HEK293 (cell line): ENCODE results near the gene ZC3H7B.

Experiments
- CTCF ChIA-PET: fragments of 350-600 bp; formaldehyde crosslinking; extraction: SDS; loops from one replicate; lab custom pipeline; 2021; ENCODE audit warnings: antibody characterized with exemption; lab: Yijun Ruan, JAX
- POLR2A ChIA-PET: fragments of 300-600 bp; formaldehyde crosslinking; extraction: SDS; loops from one replicate; lab custom pipeline; 2020; ENCODE audit warnings: antibody characterized with exemption, inconsistent platforms; lab: Yijun Ruan, JAX
- H3K27ac ChIP-seq: fragments of 200-500 bp; sonication (Bioruptor generic); 2 replicates; pipeline ENCODE4 v1.5.1; 2014; ENCODE audit warnings: low read depth, low read length, control low read depth, inconsistent platforms; ENCODE audit errors: extremely low read depth
- H3K36me3 ChIP-seq, 2 experiments: fragments of 200-500 bp in 1 of 2; sonication (Bioruptor generic) in 1 of 2; 1 replicate in 1 of 2; 2 replicates in 1 of 2; pipeline ENCODE4 v1.5.1; 2014 to 2017; ENCODE audit warnings: inconsistent platforms in 2 of 2, low read length in 2 of 2; ENCODE audit not compliant: control insufficient read depth in 2 of 2, insufficient read depth in 1 of 2
- H3K4me1 ChIP-seq: fragments of 200-500 bp; sonication (Bioruptor generic); 2 replicates; pipeline ENCODE4 v1.5.1; 2014; ENCODE audit warnings: mild to moderate bottlenecking, low read length, inconsistent platforms; ENCODE audit not compliant: control insufficient read depth, insufficient read depth
- H3K4me3 ChIP-seq: 2 replicates; pipeline ENCODE4 v1.5.1; 2011; ENCODE audit warnings: low read depth, mild to moderate bottlenecking, control low read depth, low read length, moderate library complexity
- H3K9me3 ChIP-seq: fragments of 200-500 bp; sonication (Bioruptor generic); 2 replicates; pipeline ENCODE4 v1.5.1; 2014; ENCODE audit warnings: low read depth, low read length, inconsistent platforms; ENCODE audit not compliant: control insufficient read depth, insufficient read depth
- EGR2 ChIP-seq: fragments of 450-650 bp; formaldehyde crosslinking; IDR thresholded peaks from 2 replicates; pipeline ENCODE4 v1.5.1; 2016; ENCODE audit warnings: low read depth, missing biosample characterization, missing genetic modification characterization
- GLI2 ChIP-seq: fragments of 450-650 bp; formaldehyde crosslinking; IDR thresholded peaks from 2 replicates; pipeline ENCODE4; 2017; ENCODE audit warnings: missing biosample characterization, missing genetic modification characterization, low read depth, borderline replicate concordance
- GLIS2 ChIP-seq: fragments of 450-650 bp; formaldehyde crosslinking; IDR thresholded peaks from 2 replicates; pipeline ENCODE4 v1.5.1; 2016; ENCODE audit warnings: missing biosample characterization, missing genetic modification characterization
- KLF7 ChIP-seq: fragments of 450-650 bp; formaldehyde crosslinking; IDR thresholded peaks from 2 replicates; pipeline ENCODE4 v1.5.1; 2016; ENCODE audit warnings: missing biosample characterization, missing genetic modification characterization, borderline replicate concordance
- KLF8 ChIP-seq: fragments of 450-650 bp; formaldehyde crosslinking; IDR thresholded peaks from 2 replicates; pipeline ENCODE4 v1.5.1; 2016; ENCODE audit warnings: missing biosample characterization, missing genetic modification characterization
- PATZ1 ChIP-seq: fragments of 450-650 bp; formaldehyde crosslinking; IDR thresholded peaks from 2 replicates; pipeline ENCODE4 v1.5.1; 2016; ENCODE audit warnings: missing biosample characterization, missing genetic modification characterization
- PBX3 ChIP-seq: sonication (generic); formaldehyde crosslinking; IDR thresholded peaks from 2 replicates; pipeline ENCODE4 v1.8.1; 2022; ENCODE audit warnings: mild to moderate bottlenecking, moderate library complexity, missing genetic modification reagents
- PRDM4 ChIP-seq: fragments of 450-650 bp; formaldehyde crosslinking; IDR thresholded peaks from 2 replicates; pipeline ENCODE4 v1.5.1; 2017; ENCODE audit warnings: missing biosample characterization, missing genetic modification characterization
- SP7 ChIP-seq: fragments of 450-650 bp; formaldehyde crosslinking; IDR thresholded peaks from 2 replicates; pipeline ENCODE4 v1.5.1; 2016; ENCODE audit warnings: missing biosample characterization, missing genetic modification characterization
- YY1 ChIP-seq: fragments of 450-650 bp; formaldehyde crosslinking; IDR thresholded peaks from 2 replicates; pipeline ENCODE4 v1.5.1; 2018; ENCODE audit warnings: missing biosample characterization, missing genetic modification characterization
- ZBTB48 ChIP-seq: fragments of 450-650 bp; formaldehyde crosslinking; IDR thresholded peaks from 2 replicates; pipeline ENCODE4 v1.5.1; 2016; ENCODE audit warnings: missing biosample characterization, missing genetic modification characterization
- ZNF121 ChIP-seq: fragments of 450-650 bp; formaldehyde crosslinking; IDR thresholded peaks from 2 replicates; pipeline ENCODE4 v1.5.1; 2016; ENCODE audit warnings: missing biosample characterization, missing genetic modification characterization
- ZNF157 ChIP-seq: fragments of 450-650 bp; formaldehyde crosslinking; IDR thresholded peaks from 2 replicates; pipeline ENCODE4 v1.5.1; 2016; ENCODE audit warnings: missing biosample characterization, missing genetic modification characterization
- ZNF223 ChIP-seq: fragments of 450-650 bp; formaldehyde crosslinking; IDR thresholded peaks from 2 replicates; pipeline ENCODE4 v1.5.1; 2016; ENCODE audit warnings: missing biosample characterization, missing genetic modification characterization
- ZNF266 ChIP-seq: fragments of 450-650 bp; formaldehyde crosslinking; IDR thresholded peaks from 2 replicates; pipeline ENCODE4 v1.5.1; 2016; ENCODE audit warnings: missing biosample characterization, missing genetic modification characterization, low read depth
- ZNF391 ChIP-seq: fragments of 450-650 bp; formaldehyde crosslinking; IDR thresholded peaks from 2 replicates; pipeline ENCODE4 v1.5.1; 2016; ENCODE audit warnings: low read depth, missing biosample characterization, missing genetic modification characterization, borderline replicate concordance
- ZNF426 ChIP-seq: fragments of 450-650 bp; formaldehyde crosslinking; IDR thresholded peaks from 2 replicates; pipeline ENCODE4 v1.5.1; 2017; ENCODE audit warnings: missing biosample characterization, missing genetic modification characterization, mild to moderate bottlenecking, inconsistent platforms, moderate library complexity
- ZNF510 ChIP-seq: fragments of 450-650 bp; formaldehyde crosslinking; IDR thresholded peaks from 2 replicates; pipeline ENCODE4 v1.5.1; 2018; ENCODE audit warnings: mild to moderate bottlenecking, missing genetic modification characterization, missing biosample characterization; ENCODE audit not compliant: insufficient replicate concordance
- ZNF529 ChIP-seq: fragments of 450-650 bp; formaldehyde crosslinking; IDR thresholded peaks from 2 replicates; pipeline ENCODE4 v1.5.1; 2017; ENCODE audit warnings: missing genetic modification characterization, missing biosample characterization; ENCODE audit not compliant: insufficient replicate concordance
- ZNF596 ChIP-seq: fragments of 450-650 bp; IDR thresholded peaks from 2 replicates; pipeline ENCODE4 v1.5.0; 2018; ENCODE audit warnings: missing biosample characterization, mild to moderate bottlenecking, missing genetic modification characterization, moderate library complexity
- ZNF621 ChIP-seq: fragments of 450-650 bp; formaldehyde crosslinking; IDR thresholded peaks from 2 replicates; pipeline ENCODE4 v1.5.1; 2017; ENCODE audit warnings: missing biosample characterization, missing genetic modification characterization
- ZNF776 ChIP-seq: fragments of 450-650 bp; formaldehyde crosslinking; IDR thresholded peaks from 2 replicates; pipeline ENCODE4 v1.5.0; 2017; ENCODE audit warnings: missing biosample characterization, missing genetic modification characterization, borderline replicate concordance
- ZNF792 ChIP-seq: fragments of 450-650 bp; formaldehyde crosslinking; IDR thresholded peaks from 2 replicates; pipeline ENCODE4 v1.5.1; 2016; ENCODE audit warnings: missing biosample characterization, missing genetic modification characterization
- ZXDB ChIP-seq: fragments of 450-650 bp; formaldehyde crosslinking; IDR thresholded peaks from 2 replicates; pipeline ENCODE4 v1.5.1; 2016; ENCODE audit warnings: missing biosample characterization, missing genetic modification characterization

Gene ZC3H7B

GRCh38 chr22:41382098-41382578 lies 80.8 kb downstream of the ZC3H7B start (continued):
- TF ChIP-seq PATZ1 (tag by site-specific recombination) (peak; percentile 45; the same call in 1 of the 2 replicates), GLIS2 (tag by site-specific recombination) (peak; percentile 67), KLF8 (tag by site-specific recombination) (peak; percentile 35; the same call in 1 of the 2 replicates), EGR2 (tag by site-specific recombination) (no peak), ZNF223 (tag by site-specific recombination) (no peak)

GRCh38 chr22:41382610-41383009 lies 81.3 kb downstream of the ZC3H7B start:
- H3K9me3 ChIP-seq, result no peaks in the 10 kb centered on the region
- peaks cover 9% of the 10 kb centered on the region for H3K4me1 ChIP-seq
- H3K4me3 ChIP-seq, result peak overlapping the region; percentile 66
- H3K36me3 ChIP-seq, result peaks cover 0 to 5% of the 10 kb centered on the region in 2 experiments; a peak in 1 of 3 replicates
- ChIA-PET POLR2A (interaction anchor here (0.6 to 3.0 kb wide), 14 partner anchors 16 to 239 kb away, joined by 3 to 52 read pairs (median 8); partner anchors contain the start of genes ACO2, DESI1, PHF5A and PMM1), CTCF (interaction anchor here (0.9 to 3.4 kb wide), 3 partner anchors 20 to 135 kb away, joined by 3 to 14 read pairs (median 3); no protein-coding TSS in a partner anchor)
- no peak overlapping the region for H3K27ac ChIP-seq
- no peak for TF ChIP-seq ZNF266
- TF ChIP-seq SP7 (tag by site-specific recombination), result 0 out of 2 replicates have a peak, but pooled peaks have one; percentile 2

GRCh38 chr22:41383085-41383484 lies 81.8 kb downstream of the ZC3H7B start:
- H3K4me3 ChIP-seq, result no peak overlapping the region
- POLR2A ChIA-PET, result no interaction called here
- no peaks in the 10 kb centered on the region for H3K9me3 ChIP-seq
- peaks cover 3 to 6% of the 10 kb centered on the region in 2 experiments; a peak in 2 of 3 replicates for H3K36me3 ChIP-seq
- H3K4me1 ChIP-seq, result peaks cover 9% of the 10 kb centered on the region
- CTCF ChIA-PET, result interaction anchor here (0.6 to 3.4 kb wide), 4 partner anchors 20 to 135 kb away, joined by 3 to 14 read pairs (median 4); no protein-coding TSS in a partner anchor
- TF ChIP-seq ZNF792 (tag by site-specific recombination) (no peak), ZNF529 (tag by site-specific recombination) (no peak), YY1 (tag by site-specific recombination) (no peak), ZNF510 (tag by site-specific recombination) (no peak), ZBTB48 (tag by site-specific recombination) (no peak), ZXDB (no peak), ZNF596 (no peak), ZNF121 (tag by site-specific recombination) (no peak), ZNF776 (tag by site-specific recombination) (no peak), PRDM4 (no peak), ZNF157 (no peak), KLF7 (tag by site-specific recombination) (no peak), ZNF621 (tag by site-specific recombination) (no peak), ZNF426 (tag by site-specific recombination) (no peak), ZNF391 (tag by site-specific recombination) (no peak), GLI2 (no peak), PBX3 (no peak)
- TF ChIP-seq, all 188 proteins: peak for 0
- H3K27ac ChIP-seq, result no peak overlapping the region
